Endodermal cell (in vitro differentiated cells): ENCODE data around the gene PICK1. TPM values are rescaled to one million over a fixed set of nuclear protein-coding genes. Genes with fewer than 3 reads are reported as not detected.
A peak's percentile ranks its signal among the peaks of the same experiment; 100 is the strongest.

Source experiments
- DNase-seq: peaks from one replicate; pipeline ENCODE4 v3.0.0-alpha.2; 2017
- H3K27ac ChIP-seq: 2 replicates; pipeline ENCODE4 v1.5.1; 2013; ENCODE audit warnings: mild to moderate bottlenecking, low read depth, low read length, moderate library complexity
- H3K27me3 ChIP-seq: 2 replicates; pipeline ENCODE4 v1.6.1; 2013; ENCODE audit warnings: mild to moderate bottlenecking, low read length, moderate library complexity; ENCODE audit not compliant: insufficient read depth, control insufficient read depth, poor library complexity, severe bottlenecking
- H3K36me3 ChIP-seq: 2 replicates; pipeline ENCODE4 v1.7.0; 2013; ENCODE audit warnings: mild to moderate bottlenecking, low read length, moderate library complexity; ENCODE audit not compliant: control insufficient read depth, insufficient read depth
- H3K4me1 ChIP-seq: one replicate; pipeline ENCODE4 v1.7.0; 2013; ENCODE audit warnings: low read length; ENCODE audit not compliant: control insufficient read depth, insufficient read depth
- H3K4me3 ChIP-seq: 2 replicates; pipeline ENCODE4 v1.5.1; 2013; ENCODE audit warnings: mild to moderate bottlenecking, low read length, moderate library complexity
- H3K9ac ChIP-seq: 2 replicates; pipeline ENCODE4 v1.6.1; 2013; ENCODE audit warnings: mild to moderate bottlenecking, low read length, moderate library complexity; ENCODE audit not compliant: poor library complexity, severe bottlenecking; ENCODE audit errors: extremely low read depth
- H3K9me3 ChIP-seq: 2 replicates; pipeline ENCODE4 v1.6.1; 2013; ENCODE audit warnings: mild to moderate bottlenecking, low read length, moderate library complexity; ENCODE audit not compliant: control insufficient read depth
- H3K27ac Mint-ChIP-seq: 2 replicates; pipeline ENCODE4 v1.8.0; 2020; ENCODE audit warnings: mixed read lengths
- H3K27me3 Mint-ChIP-seq: 2 replicates; pipeline ENCODE4 v1.8.0; 2021; ENCODE audit warnings: mild to moderate bottlenecking, mixed read lengths; ENCODE audit not compliant: insufficient read depth
- H3K36me3 Mint-ChIP-seq: 2 replicates; pipeline ENCODE4 v1.8.0; 2020; ENCODE audit warnings: low read depth, mixed read lengths
- H3K4me1 Mint-ChIP-seq: 2 replicates; pipeline ENCODE4 v1.8.0; 2020; ENCODE audit warnings: mixed read lengths
- H3K4me3 Mint-ChIP-seq: 2 replicates; pipeline ENCODE4 v1.8.0; 2020; ENCODE audit warnings: mild to moderate bottlenecking, moderate library complexity, mixed read lengths
- H3K9me3 Mint-ChIP-seq: 2 replicates; pipeline ENCODE4 v1.8.0; 2020; ENCODE audit warnings: mild to moderate bottlenecking, mixed read lengths
- WGBS, 2 experiments: methylation state at CpG; one replicate each; pipeline versions ENCODE4 v1.1.5 to v1.1.7; 2013; ENCODE audit warnings: missing lambda C conversion rate in 2 of 2, mixed read lengths in 1 of 2; ENCODE audit not compliant: insufficient coverage in 1 of 2, insufficient read length in 1 of 2; 5-methylcytosine and 5-hydroxymethylcytosine counted together
- total RNA-seq, 2 donors: library from RNA; stranded (reverse); fragmentation: NEBNext Ultra II Directional in 1 of 2; extraction: Animal tissue kit (Norgen Biotek cat#: 25700) in 1 of 2; gene quantifications; 2 replicates in 1 of 2; 3 replicates in 1 of 2; pipeline ENCODE4 v1.2.1, GENCODE V29; 2021
- TF ChIP-seq, protein P1 (sequence below): fragments of 200-600 bp; sonication (generic); conservative IDR thresholded peaks from 2 replicates; pipeline ENCODE4 v1.5.0; 2021; ENCODE audit warnings: antibody characterized with exemption, mild to moderate bottlenecking

PICK1 gene
- total RNA-seq, 2 donors from 2014 or later = 42.7 to 54.1 TPM

DNA sequence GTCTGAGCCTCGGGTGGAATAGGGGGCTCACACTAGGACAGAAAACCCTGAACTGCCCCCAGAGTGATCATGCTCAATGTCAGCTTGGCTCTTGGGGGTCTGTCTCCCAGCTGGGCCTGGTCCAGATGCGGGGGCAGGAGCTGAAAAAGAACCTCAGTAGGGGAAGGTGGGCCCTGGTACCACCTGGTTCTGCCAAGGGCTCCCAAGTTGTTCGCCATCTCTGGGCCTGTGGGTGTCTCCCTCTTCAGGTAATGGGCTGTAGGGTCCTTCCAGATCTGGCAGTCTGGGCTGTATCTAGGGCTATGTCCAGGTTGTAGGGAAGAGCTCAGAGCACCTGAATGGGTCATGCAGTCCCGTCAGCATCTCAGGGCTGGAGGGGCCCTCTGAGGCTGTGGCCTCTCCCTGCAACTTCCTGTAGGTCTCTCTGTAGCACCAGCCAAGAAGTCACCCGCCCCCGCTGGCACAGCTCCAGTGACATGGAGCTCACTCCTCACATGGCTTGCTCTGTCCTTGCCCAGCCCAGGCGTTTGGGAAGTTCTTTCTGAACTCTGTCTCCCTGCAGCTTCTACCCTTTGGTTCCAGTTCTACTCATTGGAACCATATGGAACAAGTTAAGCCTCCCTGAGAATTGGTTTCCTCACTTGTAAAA is 39.8 kb upstream of the PICK1 start:
- H3K27ac Mint-ChIP-seq = no peak overlapping the region
- peaks cover 2% of the 10 kb centered on the region for H3K9me3 Mint-ChIP-seq
- H3K27me3 ChIP-seq = no peaks in the 10 kb centered on the region
- 91 to 100% methylated on average over 4 to 7 of the region's 7 CpGs for WGBS, 2 experiments
- TF ChIP-seq, protein P1, sequence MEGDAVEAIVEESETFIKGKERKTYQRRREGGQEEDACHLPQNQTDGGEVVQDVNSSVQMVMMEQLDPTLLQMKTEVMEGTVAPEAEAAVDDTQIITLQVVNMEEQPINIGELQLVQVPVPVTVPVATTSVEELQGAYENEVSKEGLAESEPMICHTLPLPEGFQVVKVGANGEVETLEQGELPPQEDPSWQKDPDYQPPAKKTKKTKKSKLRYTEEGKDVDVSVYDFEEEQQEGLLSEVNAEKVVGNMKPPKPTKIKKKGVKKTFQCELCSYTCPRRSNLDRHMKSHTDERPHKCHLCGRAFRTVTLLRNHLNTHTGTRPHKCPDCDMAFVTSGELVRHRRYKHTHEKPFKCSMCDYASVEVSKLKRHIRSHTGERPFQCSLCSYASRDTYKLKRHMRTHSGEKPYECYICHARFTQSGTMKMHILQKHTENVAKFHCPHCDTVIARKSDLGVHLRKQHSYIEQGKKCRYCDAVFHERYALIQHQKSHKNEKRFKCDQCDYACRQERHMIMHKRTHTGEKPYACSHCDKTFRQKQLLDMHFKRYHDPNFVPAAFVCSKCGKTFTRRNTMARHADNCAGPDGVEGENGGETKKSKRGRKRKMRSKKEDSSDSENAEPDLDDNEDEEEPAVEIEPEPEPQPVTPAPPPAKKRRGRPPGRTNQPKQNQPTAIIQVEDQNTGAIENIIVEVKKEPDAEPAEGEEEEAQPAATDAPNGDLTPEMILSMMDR = peak; percentile 46
- no peak for DNase-seq
- no peak overlapping the region for H3K4me3 ChIP-seq
- H3K4me3 Mint-ChIP-seq = no peak overlapping the region
- no peaks in the 10 kb centered on the region for H3K9me3 ChIP-seq
- H3K36me3 ChIP-seq = no peaks in the 10 kb centered on the region
- peaks cover 2% of the 10 kb centered on the region for H3K27me3 Mint-ChIP-seq
- H3K27ac ChIP-seq = peak overlapping the region; percentile 76
- H3K4me1 ChIP-seq = no peaks in the 10 kb centered on the region
- no peak overlapping the region for H3K9ac ChIP-seq
- no peaks in the 10 kb centered on the region for H3K4me1 Mint-ChIP-seq
- H3K36me3 Mint-ChIP-seq = peaks cover 2% of the 10 kb centered on the region

DNA sequence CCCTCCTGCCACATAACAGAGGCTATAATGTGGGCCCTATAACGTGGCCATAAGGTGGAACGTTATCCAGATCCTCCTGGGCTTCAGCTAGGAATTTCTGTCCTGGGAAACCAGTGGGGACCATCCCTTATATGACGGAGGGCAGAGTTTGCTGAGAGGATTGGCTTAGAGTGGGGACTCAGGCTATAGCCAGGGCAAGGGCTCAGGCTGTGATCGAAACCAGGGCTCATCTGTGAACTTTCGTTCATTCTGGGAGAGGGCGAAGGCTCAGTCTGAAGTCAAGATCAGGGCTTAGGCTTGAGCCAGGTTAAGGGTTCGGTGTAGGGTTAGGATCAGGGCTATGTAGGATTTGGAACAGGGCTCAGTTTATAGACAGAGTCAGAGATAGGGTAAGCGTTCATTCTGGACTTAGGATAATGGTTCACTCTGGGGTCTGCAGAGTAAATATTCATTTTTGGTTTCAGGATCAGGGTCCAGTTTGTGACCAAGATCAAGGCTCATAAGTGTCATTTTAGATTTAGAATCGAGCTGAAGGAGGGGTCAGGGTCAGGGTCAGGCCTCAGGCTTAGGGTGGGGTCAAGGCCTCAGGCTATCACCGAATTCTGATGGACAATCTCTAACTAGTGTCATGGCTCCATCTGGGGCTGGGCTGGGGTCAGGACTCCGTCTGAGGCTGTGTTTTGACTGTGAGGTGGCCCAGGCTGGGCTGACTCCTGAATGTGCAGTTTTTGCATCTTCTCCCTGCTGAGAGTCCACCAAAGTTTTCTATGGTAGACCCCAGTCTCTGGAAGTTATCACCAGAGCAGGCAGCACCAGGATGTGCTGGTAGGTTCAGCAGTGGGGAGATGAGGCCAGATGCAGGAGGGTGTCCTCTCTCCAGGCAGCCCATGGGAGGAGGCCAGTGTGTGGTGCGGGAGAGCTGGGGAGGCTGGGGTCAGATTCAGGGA is 39.0 kb upstream of the PICK1 start:
- Histone ChIP-seq H3K27ac (no peak overlapping the region), H3K9me3 (no peaks in the 10 kb centered on the region), H3K9ac (no peak overlapping the region), H3K27me3 (no peaks in the 10 kb centered on the region), H3K4me1 (no peaks in the 10 kb centered on the region), H3K36me3 (no peaks in the 10 kb centered on the region), H3K4me3 (no peak overlapping the region)
- peaks cover 2% of the 10 kb centered on the region for H3K9me3 Mint-ChIP-seq
- no peak overlapping the region for H3K27ac Mint-ChIP-seq
- peaks cover 2% of the 10 kb centered on the region for H3K27me3 Mint-ChIP-seq
- no peak overlapping the region for H3K4me3 Mint-ChIP-seq
- WGBS, 2 experiments = 90 to 97% methylated on average over 11 to 12 of the region's 12 CpGs
- no peaks in the 10 kb centered on the region for H3K4me1 Mint-ChIP-seq
- H3K36me3 Mint-ChIP-seq = peaks cover 2% of the 10 kb centered on the region
- no peak for DNase-seq
- TF ChIP-seq, protein P1 = no peak

DNA sequence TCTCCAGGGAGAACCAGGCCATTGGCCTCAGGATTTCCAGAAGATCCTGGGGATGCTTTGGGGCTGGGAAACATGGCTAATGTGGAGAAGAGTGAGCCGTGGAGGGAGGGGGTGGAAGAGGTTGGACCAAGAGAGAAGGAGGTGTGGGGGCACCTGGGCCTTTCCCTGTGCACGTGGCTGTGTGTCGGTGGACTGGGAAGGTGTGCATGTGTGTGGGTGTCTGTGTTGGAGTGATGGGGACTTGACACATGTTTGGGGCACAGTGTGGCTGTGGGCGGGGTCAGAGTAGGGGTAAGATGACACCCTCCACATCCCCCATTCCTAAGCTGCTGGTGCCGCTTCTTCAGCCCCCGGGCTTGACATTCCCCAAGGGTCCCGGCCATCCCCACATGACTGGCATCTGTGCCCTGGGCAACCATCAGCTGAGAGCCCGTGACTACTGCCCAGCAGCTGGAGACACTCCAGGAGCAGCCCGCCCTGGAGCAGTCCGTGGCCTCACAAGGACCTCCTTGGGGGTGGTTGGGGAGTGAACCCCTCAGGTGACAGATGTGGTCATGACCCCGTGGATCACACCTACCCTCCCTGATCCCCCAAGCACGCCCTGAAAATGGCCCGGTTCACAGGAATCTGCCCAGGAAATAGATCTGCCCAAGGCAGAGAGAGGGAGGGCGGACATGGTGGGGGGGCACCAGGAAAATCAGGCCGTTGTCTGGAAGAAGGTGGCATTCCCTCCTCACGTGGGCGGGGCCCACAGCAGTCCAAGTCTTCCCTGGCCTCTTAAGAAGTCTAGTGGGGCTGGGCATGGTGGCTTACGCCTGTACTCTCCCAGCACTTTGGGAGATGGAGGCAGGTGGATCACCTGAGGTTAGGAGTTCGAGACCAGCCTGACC is 38.0 kb upstream of the PICK1 start:
- TF ChIP-seq, protein P1 = no peak
- Histone ChIP-seq H3K36me3 (no peaks in the 10 kb centered on the region), H3K4me1 (no peaks in the 10 kb centered on the region), H3K27me3 (no peaks in the 10 kb centered on the region), H3K27ac (no peak overlapping the region), H3K9me3 (no peaks in the 10 kb centered on the region), H3K9ac (no peak overlapping the region), H3K4me3 (no peak overlapping the region)
- H3K27me3 Mint-ChIP-seq = peaks cover 2% of the 10 kb centered on the region
- no peak overlapping the region for H3K4me3 Mint-ChIP-seq
- DNase-seq = no peak
- H3K9me3 Mint-ChIP-seq = no peaks in the 10 kb centered on the region
- no peaks in the 10 kb centered on the region for H3K4me1 Mint-ChIP-seq
- H3K27ac Mint-ChIP-seq = no peak overlapping the region
- no peaks in the 10 kb centered on the region for H3K36me3 Mint-ChIP-seq
- WGBS, 2 experiments = 90 to 93% methylated on average over 7 to 18 of the region's 19 CpGs
